Activated CD4-positive, alpha-beta memory T cell treated with anti-CD3 and anti-CD28 coated beads for 36 hours (primary cell): Measurements from ENCODE around the gene FOXJ1. TPM values are rescaled to one million over a fixed set of nuclear protein-coding genes. Genes with fewer than 3 reads are reported as not detected.

Source experiments
- CTCF ChIA-PET: fragments of 350-600 bp; sonication (Branson Sonifier 250); formaldehyde crosslinking; loops from one replicate; lab custom pipeline; 2021; ENCODE audit warnings: antibody characterized with exemption, inconsistent platforms; lab: Charles Lee
- POLR2A ChIA-PET: fragments of 350-600 bp; sonication (Branson Sonifier 250); formaldehyde crosslinking; loops from one replicate; lab custom pipeline; 2021; ENCODE audit warnings: antibody characterized with exemption; lab: Charles Lee
- DNase-seq: peaks from one replicate; pipeline ENCODE4 v3.0.0-alpha.2; 2020
- H3K27ac Mint-ChIP-seq: one replicate; pipeline ENCODE4 v1.8.0; 2021; ENCODE audit warnings: mixed read lengths
- H3K27me3 Mint-ChIP-seq: one replicate; pipeline ENCODE4 v1.8.0; 2021; ENCODE audit warnings: mixed read lengths
- H3K36me3 Mint-ChIP-seq: one replicate; pipeline ENCODE4 v1.8.0; 2021; ENCODE audit warnings: mixed read lengths
- H3K4me1 Mint-ChIP-seq: one replicate; pipeline ENCODE4 v1.8.0; 2021; ENCODE audit warnings: low read depth, mixed read lengths
- H3K4me3 Mint-ChIP-seq: one replicate; pipeline ENCODE4 v1.8.0; 2021; ENCODE audit warnings: mild to moderate bottlenecking, mixed read lengths
- H3K9me3 Mint-ChIP-seq: one replicate; pipeline ENCODE4 v1.8.0; 2021; ENCODE audit warnings: mixed read lengths
- intact Hi-C: fragments of 100-400 bp; cut with micrococcal nuclease; formaldehyde crosslinking; loops from one replicate; pipeline ENCODE4 v1.15.1; 2023
- total RNA-seq, 2 experiments: library from RNA; stranded (reverse); gene quantifications; one replicate each; pipeline ENCODE4 v1.2.3, GENCODE V29; 2021

FOXJ1 gene
- total RNA-seq, 2 experiments from 2014 or later: 0.22 to 0.29 TPM

DNA sequence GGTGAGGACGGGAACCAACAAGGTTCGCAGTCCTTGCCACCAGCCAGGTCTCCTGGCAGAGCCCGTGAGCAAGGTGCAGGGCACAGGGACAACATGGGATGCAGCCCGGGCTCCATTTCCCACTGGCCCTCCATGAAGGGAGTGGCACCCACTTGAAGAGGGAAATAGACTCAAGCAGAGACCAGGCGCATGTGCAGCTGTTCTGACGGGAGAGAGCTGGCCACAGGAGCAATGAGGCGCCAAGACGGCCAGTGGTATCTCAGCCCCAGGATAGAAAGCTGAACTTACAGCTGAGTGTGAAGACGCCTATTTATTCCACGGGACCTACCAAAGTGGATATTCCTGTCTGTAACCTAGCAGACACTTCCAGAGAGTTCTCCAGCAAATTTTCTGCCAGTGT, 8.2 kb upstream of the FOXJ1 start:
- Mint-ChIP-seq H3K27me3 (no peaks in the 10 kb centered on the region), H3K4me1 (peaks cover 56% of the 10 kb centered on the region), H3K9me3 (no peaks in the 10 kb centered on the region), H3K36me3 (peaks cover 16% of the 10 kb centered on the region), H3K4me3 (no peak overlapping the region), H3K27ac (no peak overlapping the region)
- intact Hi-C loops: no loop called here
- POLR2A ChIA-PET: no interaction called here
- DNase-seq: no peak
- CTCF ChIA-PET: no interaction called here

DNA sequence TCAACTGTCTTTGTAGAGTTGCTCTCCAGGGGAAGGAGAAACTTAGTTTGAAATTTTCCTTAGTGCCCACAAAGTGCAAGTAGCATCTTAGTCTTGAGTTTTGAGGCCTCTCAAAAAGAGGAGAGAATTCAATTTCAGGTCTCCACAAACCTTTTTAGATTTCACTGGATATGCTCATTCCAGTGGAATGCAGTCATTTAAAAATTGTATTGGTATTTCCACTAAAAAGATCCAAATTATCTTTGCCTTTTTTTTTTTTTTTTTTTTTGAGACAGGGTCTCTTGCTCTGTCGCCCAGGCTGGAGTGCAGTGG, 6.9 kb upstream of the FOXJ1 start:
- CTCF ChIA-PET: no interaction called here
- intact Hi-C loops: no loop called here
- H3K4me1 Mint-ChIP-seq: peaks cover 62% of the 10 kb centered on the region

DNA sequence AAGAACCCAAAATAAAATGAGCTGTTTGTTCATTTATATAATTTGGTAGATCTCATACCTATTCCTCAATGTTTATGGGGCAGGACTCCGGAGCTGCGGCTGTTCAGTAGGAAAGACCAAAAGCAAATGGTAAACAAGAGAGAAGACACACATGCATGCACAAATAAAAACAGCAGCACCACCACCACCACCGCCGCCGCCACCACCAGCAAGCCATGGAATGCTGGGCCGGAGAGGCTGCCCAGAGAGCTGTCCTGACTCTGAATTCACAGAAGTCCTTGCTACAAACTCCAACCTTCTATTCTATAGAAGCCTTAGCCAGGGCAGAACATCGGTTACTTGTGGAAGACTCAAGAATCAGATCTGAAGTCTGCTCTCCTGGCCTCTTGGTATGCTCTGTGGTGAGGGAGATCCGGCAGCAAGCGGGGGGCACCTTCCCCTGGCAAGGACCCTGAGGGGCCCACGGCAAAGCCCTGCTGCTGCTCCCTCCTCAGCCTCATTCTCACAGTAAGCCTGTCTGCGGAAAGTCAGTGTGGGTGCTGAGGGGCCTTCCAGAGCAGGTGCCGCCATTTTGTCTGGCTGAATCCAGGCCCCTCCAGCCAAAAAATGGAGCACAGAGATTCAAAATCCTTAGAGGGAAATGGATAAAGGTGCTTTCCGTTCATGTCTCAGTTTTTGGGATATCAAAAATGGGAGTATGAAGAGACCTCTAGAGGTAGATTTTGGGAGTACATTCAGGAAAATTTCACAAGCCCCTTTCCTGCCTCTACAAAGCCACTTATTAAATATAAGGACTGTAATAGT, 6.4 kb upstream of the FOXJ1 start:
- Mint-ChIP-seq H3K27ac (peak overlapping the region; percentile 93), H3K4me3 (no peak overlapping the region), H3K4me1 (peaks cover 62% of the 10 kb centered on the region), H3K27me3 (no peaks in the 10 kb centered on the region), H3K9me3 (no peaks in the 10 kb centered on the region), H3K36me3 (peaks cover 15% of the 10 kb centered on the region)
- CTCF ChIA-PET: interaction anchor here (1.1 to 2.7 kb wide), 2 partner anchors 34 to 132 kb away, joined by 7 to 14 read pairs; no protein-coding TSS in a partner anchor
- no peak for DNase-seq
- POLR2A ChIA-PET: no interaction called here
- intact Hi-C loops: no loop called here

More for the DNA sequence above, 6.9 kb upstream of the FOXJ1 start:
- no peaks in the 10 kb centered on the region for H3K9me3 Mint-ChIP-seq
- DNase-seq: no peak
- H3K4me3 Mint-ChIP-seq: no peak overlapping the region
- POLR2A ChIA-PET: no interaction called here
- H3K27me3 Mint-ChIP-seq: no peaks in the 10 kb centered on the region
- no peak overlapping the region for H3K27ac Mint-ChIP-seq
- H3K36me3 Mint-ChIP-seq: peaks cover 16% of the 10 kb centered on the region

DNA sequence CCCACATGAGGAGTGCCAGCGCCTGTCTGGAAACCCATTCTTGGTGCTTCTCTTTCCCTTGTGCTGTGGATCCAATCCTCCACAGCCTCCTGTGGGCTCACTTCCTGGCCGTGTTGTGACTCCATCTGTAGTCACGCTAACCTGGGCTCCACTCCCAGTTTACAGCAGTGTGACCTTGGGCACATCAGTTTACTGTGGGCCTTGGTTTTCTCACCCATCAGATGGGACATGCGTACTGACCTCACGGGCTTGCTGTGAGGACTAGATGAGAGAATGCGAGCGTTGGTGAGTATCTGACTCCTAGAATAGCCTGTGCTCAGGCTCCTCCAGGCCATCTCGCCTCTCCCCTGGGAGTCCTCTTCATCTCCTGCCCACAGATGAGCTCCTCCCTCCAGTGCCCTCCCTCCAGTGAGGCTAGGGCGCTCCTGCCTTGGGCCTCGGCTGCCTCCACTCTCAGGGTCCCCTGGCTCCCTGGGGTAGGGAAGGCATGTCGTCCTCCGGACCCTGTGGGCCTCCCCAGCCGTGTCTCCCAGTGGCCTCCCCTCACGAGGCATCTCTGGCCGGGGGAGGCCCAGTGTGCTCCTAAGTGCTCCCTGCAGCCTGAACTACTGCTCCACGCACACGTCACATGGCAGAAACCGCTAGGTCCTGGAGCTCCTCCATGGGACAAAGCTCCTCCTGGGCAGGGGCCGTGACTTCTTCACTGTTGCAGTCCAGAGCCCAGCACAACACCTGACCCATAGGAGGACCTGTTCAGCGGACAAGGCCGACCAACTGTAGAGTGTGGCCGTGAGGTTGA, 5.2 kb upstream of the FOXJ1 start:
- Mint-ChIP-seq H3K4me1 (peaks cover 61% of the 10 kb centered on the region), H3K4me3 (peak overlapping the region; percentile 47), H3K36me3 (peaks cover 5% of the 10 kb centered on the region), H3K27me3 (no peaks in the 10 kb centered on the region), H3K9me3 (no peaks in the 10 kb centered on the region), H3K27ac (peak overlapping the region; percentile 93)
- intact Hi-C loops: no loop called here
- peak; percentile 49 for DNase-seq
- ChIA-PET POLR2A (interaction anchor here (1.0 to 2.1 kb wide), 4 partner anchors 36 to 125 kb away, joined by 3 to 7 read pairs (median 5); no protein-coding TSS in a partner anchor), CTCF (interaction anchor here (0.5 to 2.7 kb wide), 7 partner anchors 26 to 303 kb away, joined by 3 to 14 read pairs (median 3); no protein-coding TSS in a partner anchor)

DNA sequence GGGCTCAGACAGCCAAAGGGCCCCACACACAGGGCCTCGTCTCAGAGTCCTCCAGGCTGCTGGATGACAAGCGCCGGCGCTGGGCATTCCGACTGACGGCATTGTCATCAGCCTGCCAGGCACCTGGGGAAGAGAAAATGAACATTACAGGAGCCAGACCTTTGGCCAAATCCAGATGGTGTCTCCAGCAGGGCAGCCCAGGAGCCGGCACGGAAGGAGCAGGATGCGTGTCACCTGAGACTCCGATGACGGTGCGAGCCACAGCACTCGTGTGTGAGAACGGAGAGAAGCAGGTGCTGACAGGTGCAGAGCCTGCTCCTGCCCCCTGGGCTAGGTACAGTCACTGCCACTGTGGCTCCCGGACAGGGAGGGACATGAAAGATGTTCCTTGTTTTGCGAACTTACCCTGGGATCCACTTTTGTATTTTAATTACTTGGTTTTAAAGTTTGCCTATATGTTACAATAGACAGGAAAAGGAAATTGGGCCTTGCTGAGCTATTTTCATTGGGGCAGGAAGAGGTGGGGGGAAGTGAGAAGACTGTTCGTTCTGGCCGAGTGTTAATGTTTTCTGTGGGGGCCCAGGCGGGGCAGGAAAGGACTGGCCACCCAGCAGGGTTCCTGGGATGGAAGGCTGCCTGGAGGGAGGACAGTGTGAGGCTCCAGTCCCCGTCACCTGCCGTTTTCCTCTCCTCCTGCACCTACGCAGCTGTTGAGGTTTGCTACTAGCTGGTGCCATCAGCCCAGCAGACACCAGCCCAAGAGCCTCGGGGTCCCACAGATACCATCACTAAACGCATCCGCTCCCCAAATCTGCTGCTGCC, 4.4 kb upstream of the FOXJ1 start:
- intact Hi-C loops: no loop called here

DNA sequence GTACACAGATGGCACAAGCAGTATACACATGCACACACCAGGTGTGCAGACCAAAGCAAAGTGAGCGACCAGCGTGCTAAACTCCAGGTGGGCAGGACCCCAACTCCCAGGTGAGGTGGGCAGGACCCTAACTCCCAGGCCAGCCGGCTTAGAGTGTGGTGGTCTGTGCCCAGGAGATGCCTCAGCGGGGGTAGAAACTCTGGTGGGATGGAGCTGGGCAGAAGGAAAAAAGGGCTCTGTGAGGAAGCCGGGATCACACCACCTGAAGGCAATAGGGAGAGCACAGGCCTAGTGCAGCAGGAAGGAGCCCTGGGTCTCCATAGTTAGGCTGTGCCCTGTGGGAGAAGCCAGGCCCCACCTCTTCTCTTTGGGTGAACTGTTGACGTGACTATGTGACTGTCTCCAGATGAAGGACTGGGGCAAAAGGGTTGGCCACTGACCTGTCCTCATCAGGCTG, 1.6 kb upstream of the FOXJ1 start:
- peaks cover 8% of the 10 kb centered on the region for H3K27me3 Mint-ChIP-seq

More for the DNA sequence above, 4.4 kb upstream of the FOXJ1 start:
- Mint-ChIP-seq H3K4me3 (peak overlapping the region; percentile 47), H3K36me3 (peaks cover 2% of the 10 kb centered on the region), H3K4me1 (peaks cover 61% of the 10 kb centered on the region), H3K27me3 (peaks cover 1% of the 10 kb centered on the region), H3K9me3 (no peaks in the 10 kb centered on the region), H3K27ac (peak overlapping the region; percentile 93)
- DNase-seq: peak; percentile 70
- ChIA-PET POLR2A (interaction anchor here (1.0 to 2.1 kb wide), 5 partner anchors 36 to 127 kb away, joined by 3 to 7 read pairs (median 3); no protein-coding TSS in a partner anchor), CTCF (interaction anchor here (0.8 to 2.7 kb wide), 7 partner anchors 25 to 304 kb away, joined by 3 to 14 read pairs (median 3); no protein-coding TSS in a partner anchor)

DNA sequence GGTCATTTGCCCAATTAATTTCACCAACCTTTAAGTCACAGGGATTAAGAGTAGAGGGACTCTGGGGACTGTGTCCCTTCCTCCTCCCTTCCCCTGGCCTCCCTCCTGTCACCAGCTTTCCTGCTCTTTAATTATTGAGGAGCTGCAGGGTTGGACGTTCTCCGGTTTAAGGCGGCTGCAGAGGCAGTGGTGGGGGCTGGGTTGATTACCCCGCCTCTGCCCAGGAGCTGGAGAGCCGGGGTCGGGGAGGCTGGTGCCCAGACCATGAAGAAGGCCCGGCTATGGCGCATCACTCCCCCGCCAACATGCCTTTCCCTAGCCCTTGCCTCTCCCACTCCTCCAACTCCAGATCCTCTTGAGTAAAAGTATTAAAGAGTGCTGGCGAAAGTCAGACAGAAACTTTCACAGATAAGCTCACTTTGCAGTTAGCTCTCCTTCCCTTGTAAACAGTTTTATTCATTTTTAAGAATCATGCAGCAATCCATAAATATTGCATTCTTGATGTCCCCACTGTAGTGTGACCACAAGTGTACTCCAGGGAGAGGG, 1.1 kb upstream of the FOXJ1 start:
- Mint-ChIP-seq H3K4me1 (peaks cover 62% of the 10 kb centered on the region), H3K4me3 (peak overlapping the region; percentile 67), H3K27ac (no peak overlapping the region), H3K27me3 (peaks cover 8% of the 10 kb centered on the region), H3K9me3 (no peaks in the 10 kb centered on the region), H3K36me3 (no peaks in the 10 kb centered on the region)
- ChIA-PET POLR2A (interaction anchor here (1.0 to 3.8 kb wide), 3 partner anchors 38 to 130 kb away, joined by 3 to 24 read pairs (median 4); no protein-coding TSS in a partner anchor), CTCF (interaction anchor here (1.2 to 4.1 kb wide), 4 partner anchors 21 to 138 kb away, joined by 5 to 28 read pairs (median 10); no protein-coding TSS in a partner anchor)
- DNase-seq: no peak
- intact Hi-C loops: loop anchor here (2.0 kb wide), 1 partner anchor 39 kb away; no protein-coding TSS in a partner anchor

More for the DNA sequence above, 1.6 kb upstream of the FOXJ1 start:
- H3K4me3 Mint-ChIP-seq: no peak overlapping the region
- no peaks in the 10 kb centered on the region for H3K36me3 Mint-ChIP-seq
- no peak for DNase-seq
- POLR2A ChIA-PET: interaction anchor here (1.0 to 3.8 kb wide), 3 partner anchors 37 to 129 kb away, joined by 3 to 24 read pairs (median 4); no protein-coding TSS in a partner anchor
- intact Hi-C loops: loop anchor here (2.0 kb wide), 1 partner anchor 38 kb away; no protein-coding TSS in a partner anchor
- CTCF ChIA-PET: interaction anchor here (1.1 to 4.1 kb wide), 5 partner anchors 21 to 137 kb away, joined by 3 to 28 read pairs (median 6); no protein-coding TSS in a partner anchor
- H3K27ac Mint-ChIP-seq: no peak overlapping the region
- H3K9me3 Mint-ChIP-seq: no peaks in the 10 kb centered on the region
- peaks cover 63% of the 10 kb centered on the region for H3K4me1 Mint-ChIP-seq

DNA sequence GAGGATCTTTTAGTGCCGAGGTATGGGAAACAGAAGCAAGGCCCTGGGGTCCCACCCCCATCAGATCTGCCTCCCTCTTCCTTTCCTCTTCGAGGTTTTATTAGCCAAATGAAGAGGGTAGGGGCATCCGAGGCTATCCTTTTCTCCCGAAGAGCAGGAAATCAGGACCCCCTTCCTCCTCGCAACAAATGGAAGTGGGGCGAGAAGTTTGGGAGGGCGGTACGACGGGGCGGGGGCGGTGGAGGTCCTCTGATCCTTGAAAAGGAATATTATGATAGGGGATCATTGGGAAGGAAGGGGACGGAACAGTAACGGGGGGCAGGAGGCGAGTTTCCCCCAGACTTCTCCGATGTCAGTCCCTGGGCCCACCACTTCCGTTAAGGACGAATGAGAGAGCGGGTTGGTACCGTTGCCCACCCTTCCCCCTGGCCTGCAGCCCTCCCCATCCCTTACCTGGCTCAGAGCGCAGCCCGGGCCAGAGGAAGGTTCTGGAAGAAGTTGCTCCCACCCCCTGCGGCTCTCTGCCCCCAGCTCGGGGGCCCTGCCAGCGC, 309 bp downstream of the FOXJ1 start:
- no peaks in the 10 kb centered on the region for H3K9me3 Mint-ChIP-seq
- H3K36me3 Mint-ChIP-seq: no peaks in the 10 kb centered on the region
- intact Hi-C loops: no loop called here
- no peak for DNase-seq
- peak overlapping the region; percentile 45 for H3K4me3 Mint-ChIP-seq
- POLR2A ChIA-PET: interaction anchor here (1.0 to 3.8 kb wide), 2 partner anchors 14 to 131 kb away, joined by 3 to 24 read pairs; no protein-coding TSS in a partner anchor
- peaks cover 8% of the 10 kb centered on the region for H3K27me3 Mint-ChIP-seq
- no peak overlapping the region for H3K27ac Mint-ChIP-seq
- H3K4me1 Mint-ChIP-seq: peaks cover 48% of the 10 kb centered on the region
- CTCF ChIA-PET: interaction anchor here (0.6 to 4.1 kb wide), 6 partner anchors 17 to 139 kb away, joined by 3 to 28 read pairs (median 4); no protein-coding TSS in a partner anchor

DNA sequence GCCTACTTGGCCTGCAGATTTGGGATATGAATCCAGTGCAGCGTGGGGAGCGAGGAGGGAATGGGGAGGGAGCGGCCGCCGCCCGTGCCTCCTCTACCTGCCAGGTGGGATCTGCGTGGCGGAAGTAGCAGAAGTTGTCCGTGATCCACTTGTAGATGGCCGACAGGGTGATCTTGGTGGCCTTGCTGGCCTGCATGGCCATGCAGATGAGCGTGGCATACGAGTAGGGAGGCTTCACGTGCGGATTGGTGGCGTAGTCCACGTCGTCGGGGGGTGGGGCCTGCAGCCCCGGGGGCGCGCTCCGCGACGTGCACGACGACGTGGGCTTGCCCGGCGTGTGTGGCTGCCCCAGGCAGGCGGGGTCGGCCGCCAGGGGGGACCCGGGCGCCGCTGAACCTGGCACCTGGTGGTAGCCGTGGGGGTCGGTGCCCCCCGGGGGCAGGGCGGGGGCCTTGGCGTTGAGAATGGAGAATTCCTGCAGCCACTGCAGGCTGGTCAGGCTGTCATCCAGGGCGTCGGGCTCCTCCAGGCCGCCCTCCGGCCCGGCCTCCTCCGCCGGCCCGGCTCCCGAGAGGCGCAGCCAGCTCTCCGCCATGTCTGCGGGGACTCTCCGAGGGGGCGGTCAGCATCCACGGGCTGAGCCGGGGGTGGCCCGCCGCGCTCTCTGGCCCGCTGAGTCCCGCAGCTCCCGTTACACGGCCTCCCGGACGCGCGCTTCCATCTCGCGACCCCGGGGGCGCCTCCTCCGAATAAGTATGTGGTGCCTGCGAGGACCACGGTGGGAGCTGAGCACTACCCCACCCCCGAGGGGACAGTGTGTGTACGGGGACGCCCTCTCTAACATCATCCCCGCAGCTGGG, 1.0 kb downstream of the FOXJ1 start:
- no peaks in the 10 kb centered on the region for H3K9me3 Mint-ChIP-seq
- H3K4me1 Mint-ChIP-seq: peaks cover 42% of the 10 kb centered on the region
- peak overlapping the region; percentile 45 for H3K4me3 Mint-ChIP-seq
- H3K27ac Mint-ChIP-seq: no peak overlapping the region
- peak; percentile 47 for DNase-seq
- CTCF ChIA-PET: interaction anchor here (0.9 to 4.1 kb wide), 5 partner anchors 16 to 140 kb away, joined by 3 to 28 read pairs (median 4); no protein-coding TSS in a partner anchor
- H3K27me3 Mint-ChIP-seq: peaks cover 8% of the 10 kb centered on the region
- POLR2A ChIA-PET: interaction anchor here (3.8 kb wide), 1 partner anchor 132 kb away, joined by 24 read pairs; no protein-coding TSS in a partner anchor
- intact Hi-C loops: loop anchor here (10.0 kb wide), 1 partner anchor 245 kb away; the partner anchor contains the start of gene SPHK1
- no peaks in the 10 kb centered on the region for H3K36me3 Mint-ChIP-seq
